Measurements from ENCODE around the gene MLPH.
"Not testable (repeated sequence)": the region's sequence is repeated elsewhere in the genome, so short reads cannot be mapped to it uniquely, and the experiment has no call there.

Gene MLPH

DNA sequence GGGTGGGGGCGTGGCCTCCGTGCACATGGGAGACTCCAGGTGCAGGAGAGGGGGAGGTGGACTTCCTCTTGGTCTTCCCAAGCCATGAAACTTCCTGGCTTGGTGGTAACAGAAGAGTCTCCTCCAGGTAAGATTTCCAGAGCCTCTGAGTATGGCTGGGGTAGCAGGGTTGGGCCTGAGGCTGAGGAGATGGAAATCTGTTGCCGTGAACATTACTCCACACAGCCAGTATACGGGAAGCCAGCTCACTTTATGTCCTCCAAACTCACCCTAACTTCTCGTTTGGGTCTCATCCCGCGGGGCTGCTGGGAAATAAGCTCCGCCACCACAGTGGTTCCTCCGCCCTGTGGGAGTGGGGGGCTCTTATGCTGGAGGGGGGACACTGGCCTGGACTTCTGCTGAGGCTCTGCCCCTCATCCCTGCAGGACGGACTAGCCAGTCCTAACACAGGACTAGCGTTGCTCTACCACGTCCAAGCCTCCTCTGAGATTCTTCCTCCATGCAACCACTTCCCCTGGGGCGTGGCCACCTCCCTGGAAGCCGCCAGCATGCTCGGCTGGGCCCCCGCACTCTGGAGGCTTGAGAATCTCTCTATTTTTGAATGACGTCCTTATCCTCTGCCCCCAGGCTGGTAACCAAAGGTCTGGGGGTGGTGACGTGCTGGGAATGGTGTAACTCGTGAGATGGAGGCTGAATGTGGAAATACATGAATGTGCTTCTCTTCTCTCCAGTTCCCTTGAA lies 104.3 kb downstream of the MLPH start:
- peak overlapping the region; percentile 98 for H3K27ac ChIP-seq
- TF ChIP-seq ZFX (IDR thresholded peaks at IDR 0.05; ENCODE audit: borderline replicate concordance) (no peak), CTCF (IDR thresholded peaks at IDR 0.05) (no peak)

- TF ChIP-seq CTCF (IDR thresholded peaks at IDR 0.05) (no peak), ZFX (IDR thresholded peaks at IDR 0.05; ENCODE audit: borderline replicate concordance) (no peak)
- no peak overlapping the region; the same call in 1 of the 2 replicates for H3K27ac ChIP-seq
These were observed 105.5 kb downstream of the MLPH start for GRCh38 chr2:237592425-237592980.

- TF ChIP-seq ZFX (IDR thresholded peaks at IDR 0.05; ENCODE audit: borderline replicate concordance) (no peak), CTCF (IDR thresholded peaks at IDR 0.05) (no peak)
- no peak overlapping the region for H3K27ac ChIP-seq
These were observed 106.0 kb downstream of the MLPH start for GRCh38 chr2:237593036-237593435.

DNA sequence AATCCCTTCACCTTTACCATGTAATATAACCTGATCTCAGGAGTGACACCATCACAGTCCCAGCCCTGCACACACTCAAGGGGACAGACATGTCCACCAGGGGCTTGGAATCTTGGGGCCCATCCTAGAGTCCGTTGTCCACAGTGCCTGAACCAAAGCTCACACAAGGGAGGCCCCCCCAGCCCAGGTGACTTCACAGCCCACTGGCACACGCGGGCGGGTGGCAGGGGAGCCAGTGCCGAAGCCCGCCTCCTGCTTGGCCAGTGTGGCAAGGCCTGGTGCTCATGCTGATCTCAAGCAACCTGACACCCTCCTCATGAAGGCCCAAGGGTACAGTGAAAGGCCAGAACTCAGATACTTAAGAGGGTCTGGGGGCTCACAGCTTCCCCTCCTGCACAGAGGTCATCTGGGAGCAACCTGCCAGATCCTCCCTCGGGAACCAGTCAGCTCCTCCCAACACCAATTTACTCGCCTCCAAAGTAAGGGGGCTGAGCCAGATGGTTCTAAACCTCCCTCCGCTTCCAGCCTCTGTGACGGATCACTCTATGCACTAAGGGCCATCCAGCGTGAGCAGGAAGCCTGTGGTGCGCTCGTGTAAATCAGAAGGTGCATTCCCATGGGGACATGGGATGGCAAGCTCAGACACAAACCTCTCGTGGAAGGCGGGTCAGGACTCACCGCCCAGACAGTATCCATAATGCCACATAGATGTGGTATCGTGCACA lies 106.7 kb downstream of the MLPH start:
- no peak overlapping the region for H3K27ac ChIP-seq

GRCh38 chr2:237594514-237594871 lies 107.4 kb downstream of the MLPH start:
- TF ChIP-seq ZFX (IDR thresholded peaks at IDR 0.05; ENCODE audit: borderline replicate concordance) (no peak), CTCF (IDR thresholded peaks at IDR 0.05) (no peak)
- H3K27ac ChIP-seq: no peak overlapping the region

More for the DNA sequence above, 106.7 kb downstream of the MLPH start:
- TF ChIP-seq CTCF (IDR thresholded peaks at IDR 0.05) (no peak), ZFX (IDR thresholded peaks at IDR 0.05; ENCODE audit: borderline replicate concordance) (no peak)

- not testable (repeated sequence) for H3K27ac ChIP-seq
These were observed 108.9 kb downstream of the MLPH start for GRCh38 chr2:237595829-237596519.

- no peak overlapping the region for H3K27ac ChIP-seq
- no peak for TF ChIP-seq CTCF (IDR thresholded peaks at IDR 0.05)
- no peak for TF ChIP-seq ZFX (IDR thresholded peaks at IDR 0.05; ENCODE audit: borderline replicate concordance)
These were observed 109.6 kb downstream of the MLPH start for GRCh38 chr2:237596520-237597195.

Data from 22Rv1 (cell line).